C4-2B (cell line): ENCODE data around the gene PEX19.

Experiments
- H3K27ac ChIP-seq: fragments of 450-650 bp; 2 replicates; pipeline ENCODE4 v1.5.1; 2017
- CTCF ChIP-seq: fragments of 450-650 bp; conservative IDR thresholded peaks from 2 replicates; pipeline ENCODE4 v1.5.1; 2017; ENCODE audit warnings: mild to moderate bottlenecking
- ZFX ChIP-seq: fragments of 450-650 bp; IDR thresholded peaks from 2 replicates; pipeline ENCODE4 v1.6.1; 2017

Gene PEX19

GRCh38 chr1:160251011-160251410 is 33.9 kb downstream of the PEX19 start:
- TF ChIP-seq ZFX (no peak), CTCF (no peak)

GRCh38 chr1:160247053-160247452 is 37.9 kb downstream of the PEX19 start:
- H3K27ac ChIP-seq: no peak overlapping the region
- TF ChIP-seq ZFX: no peak
- no peak for TF ChIP-seq CTCF

More at GRCh38 chr1:160251011-160251410, 33.9 kb downstream of the PEX19 start:
- no peak overlapping the region for H3K27ac ChIP-seq

GRCh38 chr1:160245434-160245833 is 39.5 kb downstream of the PEX19 start:
- H3K27ac ChIP-seq: no peak overlapping the region
- TF ChIP-seq ZFX (no peak), CTCF (no peak)

- TF ChIP-seq ZFX (no peak), CTCF (no peak)
- no peak overlapping the region for H3K27ac ChIP-seq
These were observed 40.7 kb downstream of the PEX19 start for GRCh38 chr1:160244209-160244608.

- TF ChIP-seq ZFX (no peak), CTCF (no peak)
- H3K27ac ChIP-seq: no peak overlapping the region
These were observed 41.2 kb downstream of the PEX19 start for GRCh38 chr1:160243767-160244166.

GRCh38 chr1:160239582-160240299 is 45.2 kb downstream of the PEX19 start:
- TF ChIP-seq CTCF: no peak
- TF ChIP-seq ZFX: no peak
- H3K27ac ChIP-seq: no peak overlapping the region

GRCh38 chr1:160238408-160238807 is 46.5 kb downstream of the PEX19 start:
- no peak overlapping the region for H3K27ac ChIP-seq
- no peak for TF ChIP-seq ZFX
- no peak for TF ChIP-seq CTCF
